CD4-positive, alpha-beta T cell treated with Interleukin-15 for 4 hours (primary cell): ENCODE data around the gene ABHD16B.

Experiments
- DNase-seq: peaks from one replicate; pipeline ENCODE4 v3.0.0-alpha.2; 2020; ENCODE audit warnings: low spot score

ABHD16B gene

GRCh38 chr20:63861365-63861934 is at the start of gene ABHD16B:
ABHD16B (plus strand) TSS chr20:63861498; CDS start chr20:63861541, 43 bp downstream.
- no peak for DNase-seq

GRCh38 chr20:63814891-63815614 is 46.2 kb upstream of the ABHD16B start:
- no peak for DNase-seq

GRCh38 chr20:63815615-63816253 is 45.6 kb upstream of the ABHD16B start:
- no peak for DNase-seq

DNA sequence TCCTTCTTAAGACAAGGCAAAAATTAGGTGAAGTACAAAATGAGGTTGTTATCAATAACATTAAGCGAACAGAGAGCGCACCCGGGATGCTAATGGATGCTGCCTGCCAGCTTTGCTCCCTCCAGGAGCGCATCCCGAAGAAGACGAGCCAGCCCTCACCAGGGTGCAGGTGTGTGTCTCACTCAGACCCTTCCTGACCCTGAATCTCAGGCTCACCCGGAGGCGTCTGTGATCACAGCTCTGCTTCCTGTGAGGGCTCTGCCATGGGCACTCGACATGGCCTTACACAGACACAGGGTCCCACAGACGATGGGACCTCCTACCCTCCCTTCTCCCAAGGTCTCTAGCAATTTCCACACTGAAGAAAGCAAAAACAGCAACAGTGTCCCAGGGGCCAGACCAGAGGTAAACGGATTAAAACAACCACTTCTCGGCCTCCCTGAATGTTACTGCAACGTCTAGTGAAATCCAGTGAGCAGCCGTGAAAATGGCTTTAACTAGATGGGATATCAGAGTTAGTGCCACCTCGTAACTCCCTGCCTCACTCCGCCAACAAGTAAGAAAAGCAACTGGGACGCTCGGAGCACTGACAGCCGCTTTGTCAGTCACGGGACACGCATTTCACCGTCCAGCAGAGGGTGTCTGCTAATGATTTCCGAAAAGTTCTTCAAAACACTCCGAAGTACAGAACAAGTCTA is 41.9 kb upstream of the ABHD16B start:
- no peak for DNase-seq

DNA sequence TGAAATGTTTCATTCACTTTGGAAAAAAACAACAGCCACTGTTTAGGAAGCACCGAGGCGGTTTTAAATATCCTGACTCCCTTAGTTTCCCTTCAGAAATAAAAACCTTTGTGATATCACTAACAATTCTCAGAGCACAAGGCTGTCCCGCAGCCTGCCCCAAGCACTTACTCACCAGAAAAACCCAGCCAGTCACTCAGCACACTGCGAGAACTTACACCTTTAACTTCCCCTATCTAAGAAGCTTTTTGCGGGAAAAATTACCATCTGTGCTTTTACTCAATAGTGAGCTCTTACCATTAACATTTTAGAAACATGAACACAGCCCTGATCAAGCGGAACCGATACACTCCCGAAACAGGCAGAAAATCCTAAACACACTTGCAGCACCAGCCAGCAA is 39.5 kb upstream of the ABHD16B start:
- no peak for DNase-seq

GRCh38 chr20:63822276-63822696 is 39.0 kb upstream of the ABHD16B start:
- DNase-seq, result no peak

DNA sequence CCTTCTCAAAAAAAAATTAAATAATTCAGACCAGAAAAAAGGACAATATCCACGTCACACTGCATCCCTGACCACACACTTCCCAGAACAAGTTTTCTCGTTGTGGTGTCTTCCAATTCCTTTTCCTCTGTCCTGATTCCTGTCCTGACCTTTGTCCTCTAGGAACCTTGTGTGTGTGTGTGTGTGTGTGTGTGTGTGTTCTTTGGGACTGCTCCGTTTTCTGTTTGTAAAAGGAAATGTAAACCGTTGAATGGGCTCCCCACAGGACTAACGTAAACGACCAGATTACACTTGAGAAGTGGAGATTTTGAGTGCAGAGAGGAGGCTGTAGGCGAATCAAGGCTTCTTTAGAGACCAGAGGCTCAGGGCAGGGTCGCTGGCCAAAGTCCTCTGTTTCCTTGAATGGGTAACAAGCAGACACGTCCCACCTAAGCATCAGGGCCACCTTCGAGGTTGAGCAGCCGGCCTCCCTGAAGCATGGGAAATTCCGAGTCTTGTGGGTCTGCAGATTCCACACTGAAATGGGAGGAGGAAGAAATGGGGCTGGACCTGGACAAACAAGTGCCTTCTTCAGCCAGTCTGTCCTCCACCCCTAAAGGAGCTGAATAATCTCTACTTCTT is 37.5 kb upstream of the ABHD16B start:
- no peak for DNase-seq

GRCh38 chr20:63825331-63826118 is 35.8 kb upstream of the ABHD16B start:
- no peak for DNase-seq

- no peak for DNase-seq
These were observed 34.5 kb upstream of the ABHD16B start for GRCh38 chr20:63826753-63827152.

- DNase-seq, result no peak
These were observed 33.2 kb upstream of the ABHD16B start for GRCh38 chr20:63828124-63828523.

- no peak for DNase-seq
These were observed 32.8 kb upstream of the ABHD16B start for GRCh38 chr20:63828545-63828944.

DNA sequence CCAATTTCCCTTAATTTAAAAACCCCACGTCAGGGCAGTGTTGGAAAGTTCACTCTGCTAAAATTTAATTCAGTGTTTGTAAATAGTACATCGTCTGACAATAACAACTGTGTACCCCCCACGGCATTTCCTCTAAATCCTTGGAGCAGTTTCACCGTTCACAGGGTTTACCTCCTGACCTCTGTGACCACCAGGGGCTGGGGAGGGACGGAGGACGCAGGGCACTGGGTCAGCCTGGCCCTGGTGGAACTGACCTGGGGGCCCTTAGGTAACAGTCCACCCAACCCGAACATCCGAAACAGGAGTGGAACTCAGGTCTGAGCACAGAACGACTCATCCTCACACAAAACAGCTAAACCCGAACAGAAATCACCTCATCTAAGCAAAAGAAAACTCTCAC is 32.3 kb upstream of the ABHD16B start:
- no peak for DNase-seq

DNA sequence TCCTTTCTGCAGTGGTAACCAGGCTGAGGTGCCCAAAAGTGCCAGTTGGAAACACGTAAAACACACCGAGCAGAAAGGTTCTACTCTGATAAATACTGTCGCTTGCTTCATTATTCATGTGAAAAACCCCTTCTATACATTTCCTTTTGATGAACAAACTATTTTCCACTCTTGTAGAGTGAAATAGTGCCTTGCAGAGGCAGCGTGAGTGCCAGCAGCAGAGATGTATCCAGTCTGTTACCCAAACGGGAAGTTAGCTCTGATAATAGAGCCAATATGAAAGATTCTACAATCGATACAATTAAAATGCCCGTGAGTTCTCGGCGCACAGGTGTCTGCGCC is 31.7 kb upstream of the ABHD16B start:
- DNase-seq, result no peak

DNA sequence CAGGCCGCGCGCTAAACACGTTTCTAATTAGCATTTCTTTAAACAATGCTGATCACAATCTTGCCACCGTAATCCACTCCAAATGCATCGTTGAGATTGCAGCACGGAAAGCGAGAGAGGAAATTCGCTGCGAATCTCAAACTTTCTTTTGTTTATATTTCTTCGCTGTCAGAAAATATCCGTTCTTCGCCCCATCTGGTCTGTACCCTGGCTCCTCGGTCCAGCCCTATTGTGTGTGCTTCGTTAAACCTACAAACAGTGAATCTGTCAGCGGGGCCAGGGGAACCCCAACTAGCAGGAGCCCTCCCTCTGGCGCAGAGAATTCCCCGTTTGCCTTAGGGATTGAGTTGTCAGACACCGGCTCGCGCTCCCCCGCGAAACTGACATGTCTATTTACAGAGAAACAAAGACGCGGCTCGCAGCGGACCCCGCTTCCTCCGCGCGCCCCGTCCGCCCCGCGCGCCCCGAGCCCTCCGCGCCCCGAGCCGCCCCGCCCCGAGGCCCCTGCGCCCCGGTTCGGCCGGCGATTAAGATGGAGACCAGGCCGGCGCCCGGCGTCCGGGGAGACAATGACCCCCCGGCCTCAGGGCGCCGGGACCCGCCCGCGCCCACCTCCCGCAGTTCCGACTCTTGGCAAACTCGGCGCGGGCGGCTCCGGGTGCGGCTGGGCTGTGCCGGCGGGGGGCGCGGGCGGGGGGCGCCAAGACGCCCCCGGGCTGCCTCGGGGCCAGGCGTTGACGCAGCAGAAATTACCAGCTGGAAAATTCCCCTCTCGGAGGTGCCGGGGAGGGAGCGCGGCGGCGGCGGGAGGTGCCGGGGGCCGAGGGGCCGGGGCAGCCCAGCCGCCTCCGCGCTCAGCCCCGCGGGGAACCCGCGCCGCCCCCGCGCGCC is 31.1 kb upstream of the ABHD16B start:
- no peak for DNase-seq

GRCh38 chr20:63830841-63831588 is 30.3 kb upstream of the ABHD16B start, which contains the start of gene ZBTB46:
ZBTB46 (minus strand) TSS chr20:63831264; CDS start chr20:63790757, 40,507 bp downstream.
- DNase-seq, result peak; percentile 5

- no peak for DNase-seq
These were observed 29.7 kb upstream of the ABHD16B start for GRCh38 chr20:63831646-63831992.

- no peak for DNase-seq
These were observed 29.2 kb upstream of the ABHD16B start for GRCh38 chr20:63831993-63832686.

GRCh38 chr20:63833776-63834490 is 27.4 kb upstream of the ABHD16B start:
- no peak for DNase-seq

DNA sequence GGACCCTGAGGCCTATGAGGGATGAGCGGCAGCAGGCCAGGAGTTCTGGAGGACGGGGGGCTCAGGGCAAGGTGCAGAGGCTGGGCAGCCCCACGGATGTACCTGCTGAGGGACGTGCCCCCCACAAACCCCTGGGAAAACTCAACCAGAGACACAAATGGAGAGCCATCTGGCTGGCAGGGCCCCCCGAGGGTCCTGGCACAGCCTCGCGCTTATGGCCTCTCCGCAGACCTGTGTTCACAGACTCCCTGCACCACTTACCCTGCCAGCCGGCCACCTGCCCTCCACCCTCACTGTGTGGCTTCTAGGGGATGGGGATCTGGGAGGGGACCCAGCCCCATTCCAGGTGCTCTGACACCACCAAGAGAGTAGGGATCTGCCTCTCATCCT is 26.8 kb upstream of the ABHD16B start:
- no peak for DNase-seq
